Suppressor macrophage (primary cell): ENCODE measurements around the gene VWA5A.

Source experiments
- DNase-seq, 4 experiments: peaks; one replicate each; pipeline ENCODE4 v3.0.0-alpha.2; 2020 to 2022

Gene VWA5A

GRCh38 chr11:124170801-124171586 lies 55.7 kb downstream of the VWA5A start:
- DNase-seq: no peak

- DNase-seq: no peak
Observed at GRCh38 chr11:124172101-124172500, 56.9 kb downstream of the VWA5A start.

GRCh38 chr11:124172599-124172998 lies 57.3 kb downstream of the VWA5A start:
- no peak for DNase-seq

- DNase-seq: peak; percentile 12 to 66 (median 46)
Observed at GRCh38 chr11:124174001-124174583, 58.8 kb downstream of the VWA5A start.

GRCh38 chr11:124176925-124177715 lies 61.9 kb downstream of the VWA5A start:
- peak in 3 of 4 experiments; percentile 15 to 48 (median 45) for DNase-seq

GRCh38 chr11:124179310-124179709 lies 64.1 kb downstream of the VWA5A start:
- no peak for DNase-seq

- no peak for DNase-seq
Observed at GRCh38 chr11:124183068-124183467, 67.8 kb downstream of the VWA5A start, which contains the start of gene OR10D3. OR10D3 (plus strand) TSS chr11:124183345; CDS start chr11:124185270, 1,925 bp downstream.

- no peak for DNase-seq
Observed at GRCh38 chr11:124190298-124191139, 75.3 kb downstream of the VWA5A start.

GRCh38 chr11:124193221-124194010 lies 78.2 kb downstream of the VWA5A start:
- peak; percentile 15 to 63 (median 40) for DNase-seq

GRCh38 chr11:124194293-124195188 lies 79.3 kb downstream of the VWA5A start:
- no peak for DNase-seq

GRCh38 chr11:124195189-124195734 lies 80.0 kb downstream of the VWA5A start:
- peak; percentile 59 to 76 (median 66) for DNase-seq
